Caki2 (cell line): Measurements from ENCODE around the gene LCP1. TPM values are rescaled to one million over a fixed set of nuclear protein-coding genes. Genes with fewer than 3 reads are reported as not detected.
"Not testable (repeated sequence)": the region's sequence is repeated elsewhere in the genome, so short reads cannot be mapped to it uniquely, and the experiment has no call there.

Experiments
- DNase-seq: peaks from one replicate; pipeline ENCODE4 v3.0.0-alpha.2; 2015; ENCODE audit warnings: low read depth
- in situ Hi-C: cut with HindIII; loops from 2 replicates; pipeline ENCODE4 v1.10.0; 2016; ENCODE audit warnings: low sequenced_read_pairs, low pct_unique_long_range_greater_than_20kb, mixed read lengths
- total RNA-seq: library from RNA; depleted of rRNA; stranded (reverse); fragments of >200 nt; shearing (Covaris generic); gene quantifications from 2 replicates; pipeline ENCODE4 v1.2.3, GENCODE V29; 2014; ENCODE audit warnings: low replicate concordance; rRNA removed

Gene LCP1
- total RNA-seq = not detected in 2 replicates

- DNase-seq = no peak
- in situ Hi-C loops = no loop called here
Measured at GRCh38 chr13:46181840-46182490, at the start of gene LCP1. LCP1 (minus strand) TSS chr13:46182177; CDS start chr13:46159662, 22,515 bp downstream.

GRCh38 chr13:46229251-46229650 lies 47.3 kb upstream of the LCP1 start:
- in situ Hi-C loops = no loop called here
- DNase-seq = no peak

- DNase-seq, in situ Hi-C loops: not testable (repeated sequence)
Measured at GRCh38 chr13:46220234-46220633, 38.3 kb upstream of the LCP1 start.

- in situ Hi-C loops, DNase-seq: not testable (repeated sequence)
Measured at GRCh38 chr13:46214741-46215140, 32.8 kb upstream of the LCP1 start.

GRCh38 chr13:46213242-46213641 lies 31.3 kb upstream of the LCP1 start:
- in situ Hi-C loops = no loop called here
- DNase-seq = no peak

- peak; percentile 30 for DNase-seq
- in situ Hi-C loops = no loop called here
Measured at GRCh38 chr13:46211483-46212351, 29.7 kb upstream of the LCP1 start, which contains the start of gene LRRC63. LRRC63 (plus strand) TSS chr13:46211928; CDS start chr13:46213035, 1,107 bp downstream.

- in situ Hi-C loops = no loop called here
- DNase-seq = no peak
Measured at GRCh38 chr13:46211116-46211482, 29.1 kb upstream of the LCP1 start.

GRCh38 chr13:46210362-46211083 lies 28.5 kb upstream of the LCP1 start:
- in situ Hi-C loops = no loop called here
- no peak for DNase-seq

GRCh38 chr13:46207828-46208227 lies 25.9 kb upstream of the LCP1 start:
- DNase-seq = no peak
- in situ Hi-C loops = no loop called here

GRCh38 chr13:46206143-46206542 lies 24.2 kb upstream of the LCP1 start:
- in situ Hi-C loops = no loop called here

GRCh38 chr13:46202966-46203365 lies 21.0 kb upstream of the LCP1 start:
- DNase-seq = no peak
- in situ Hi-C loops = no loop called here

More at GRCh38 chr13:46206143-46206542, 24.2 kb upstream of the LCP1 start:
- no peak for DNase-seq

- no peak for DNase-seq
- in situ Hi-C loops = no loop called here
Measured at GRCh38 chr13:46202188-46202795, 20.3 kb upstream of the LCP1 start.

GRCh38 chr13:46198696-46199193 lies 16.8 kb upstream of the LCP1 start:
- in situ Hi-C loops = no loop called here
- DNase-seq = no peak

GRCh38 chr13:46197299-46198048 lies 15.5 kb upstream of the LCP1 start:
- in situ Hi-C loops = no loop called here
- no peak for DNase-seq

- in situ Hi-C loops = no loop called here
- no peak for DNase-seq
Measured at GRCh38 chr13:46195016-46195415, 13.0 kb upstream of the LCP1 start.

GRCh38 chr13:46192412-46192811 lies 10.4 kb upstream of the LCP1 start:
- in situ Hi-C loops = no loop called here

GRCh38 chr13:46185634-46186033 lies 3.7 kb upstream of the LCP1 start:
- in situ Hi-C loops = no loop called here
- no peak for DNase-seq

More at GRCh38 chr13:46192412-46192811, 10.4 kb upstream of the LCP1 start:
- no peak for DNase-seq
